GM19193 (cell line): ENCODE measurements around the gene ERBB2.

Experiments
- POLR2A ChIP-seq: IDR thresholded peaks from 4 replicates; pipeline ENCODE4 v1.6.1; 2011; ENCODE audit not compliant: insufficient read depth, insufficient read length; ENCODE audit errors: extremely low read depth

Gene ERBB2

DNA sequence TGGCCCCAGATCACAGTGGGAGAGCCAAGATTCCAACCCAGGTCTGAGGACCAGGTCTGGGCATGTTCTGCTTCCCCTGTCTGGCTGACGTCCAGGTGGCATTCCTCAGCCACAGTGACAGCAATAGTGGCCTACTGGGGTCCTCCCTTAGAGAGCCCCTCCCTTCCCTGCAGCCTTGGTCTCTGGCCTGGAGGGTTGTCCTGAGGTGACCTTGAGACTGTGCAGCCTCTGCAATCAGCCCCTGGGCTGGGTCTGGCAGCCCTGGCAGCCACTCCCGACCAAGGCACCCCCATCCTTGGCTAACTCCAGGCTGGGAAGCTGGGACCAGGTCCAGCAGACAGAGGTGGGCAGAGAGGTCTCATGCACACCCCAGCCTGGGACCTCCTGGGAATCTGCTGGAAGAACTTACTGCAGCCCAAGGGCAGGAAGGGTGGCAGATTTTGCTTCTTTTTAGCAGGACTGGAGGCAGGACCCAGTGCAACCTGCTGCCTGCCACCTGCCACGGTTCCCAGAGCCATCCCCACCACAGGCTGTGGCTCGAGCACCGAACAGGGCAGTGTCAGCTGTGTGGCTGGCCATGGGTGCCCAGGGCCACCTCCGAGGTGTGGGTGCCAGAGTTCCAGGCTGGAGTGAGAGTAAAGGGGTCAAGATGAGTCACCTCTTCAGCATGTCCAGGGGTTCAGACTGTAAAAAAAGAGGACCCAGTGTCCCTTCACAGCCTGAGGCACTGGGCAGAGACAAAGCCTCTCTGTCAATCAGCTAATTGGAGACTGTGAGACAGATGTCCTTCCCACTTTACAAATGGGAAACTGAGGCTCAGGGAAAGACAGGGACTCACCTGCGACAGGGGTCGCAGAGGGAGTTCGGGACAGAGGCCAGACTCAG, 50.5 kb downstream of the ERBB2 start:
- no peak for TF ChIP-seq POLR2A

DNA sequence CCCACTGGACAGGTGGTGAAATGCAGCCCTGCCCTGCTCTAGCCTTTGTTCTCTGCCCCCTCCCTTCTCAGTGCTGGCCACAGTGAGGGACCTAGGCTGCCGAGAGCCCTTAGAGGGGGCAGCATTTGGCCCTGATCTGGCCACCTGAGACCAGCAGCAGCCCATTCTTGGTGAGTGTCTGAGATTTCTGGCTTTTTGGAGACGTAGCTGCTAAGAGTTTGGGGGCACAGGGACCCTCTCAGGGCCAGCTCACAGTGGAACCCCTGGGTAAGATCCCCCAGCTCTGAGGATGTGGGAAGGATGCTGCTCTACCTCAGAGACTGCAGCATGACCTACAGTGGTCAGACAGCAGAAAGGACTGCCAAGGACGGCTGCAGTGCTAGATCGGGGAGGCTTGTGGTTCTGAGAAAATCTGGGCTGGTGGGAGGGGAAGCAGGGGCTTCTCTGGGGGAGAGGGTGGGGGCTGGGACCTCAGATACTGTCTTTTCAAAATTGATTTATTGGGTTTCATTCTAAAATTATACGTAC, 51.2 kb downstream of the ERBB2 start:
- TF ChIP-seq POLR2A, result no peak

DNA sequence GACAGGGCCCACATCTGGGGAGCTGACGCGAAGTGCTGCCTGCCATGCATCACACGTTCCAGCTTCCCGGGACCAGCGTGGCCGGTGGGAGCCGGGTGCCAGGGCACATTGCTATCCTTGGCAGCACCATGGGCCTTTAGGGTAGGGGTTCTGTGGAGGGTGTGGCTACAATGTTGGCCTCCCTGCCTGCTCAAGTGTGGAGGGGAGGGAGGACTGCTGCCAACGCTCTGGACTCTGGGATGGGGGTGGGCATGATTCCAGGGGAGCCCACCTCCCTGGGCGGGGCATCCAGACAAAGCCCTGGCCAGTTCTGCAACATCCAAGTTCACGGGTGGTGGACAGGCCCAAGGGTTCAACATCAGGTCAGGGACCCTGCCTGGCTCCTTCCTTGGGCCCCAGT, 51.8 kb downstream of the ERBB2 start:
- no peak for TF ChIP-seq POLR2A

- no peak for TF ChIP-seq POLR2A
These were observed 52.5 kb downstream of the ERBB2 start for GRCh38 chr17:39752241-39752881.

DNA sequence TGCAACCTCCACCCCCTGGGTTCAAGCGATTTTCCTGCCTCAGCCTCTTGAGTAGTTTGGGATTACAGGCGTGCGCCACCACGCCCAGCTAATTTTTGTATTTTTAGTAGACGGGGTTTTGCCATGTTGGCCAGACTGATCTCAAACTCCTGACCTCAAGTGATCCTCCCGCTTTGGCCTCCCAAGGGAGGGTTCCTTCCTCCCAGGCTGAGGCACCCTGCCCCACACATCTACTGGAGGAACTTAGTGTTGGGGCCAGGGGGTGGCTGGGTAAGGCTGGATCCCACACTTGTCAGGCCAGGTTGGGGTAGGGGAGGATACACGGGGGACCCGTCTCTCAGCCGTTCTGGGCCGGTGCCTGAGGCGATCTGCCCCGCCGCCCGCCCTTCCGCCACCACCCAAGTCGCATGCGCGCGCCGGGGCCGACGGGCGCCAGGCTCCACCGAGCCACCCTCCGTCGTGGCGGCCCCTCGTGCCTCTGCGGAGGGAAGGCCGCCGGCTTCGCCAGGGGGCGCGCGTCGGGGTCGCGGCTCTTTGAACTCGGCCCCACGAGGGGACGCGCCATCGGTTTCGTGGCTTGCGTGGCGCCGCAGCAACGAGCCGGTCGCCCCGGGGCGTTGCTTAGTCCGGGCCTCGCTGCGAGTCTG, 53.8 kb downstream of the ERBB2 start:
- peak; percentile 42 for TF ChIP-seq POLR2A

- peak; percentile 62 for TF ChIP-seq POLR2A
These were observed 54.5 kb downstream of the ERBB2 start for GRCh38 chr17:39754161-39754957.

GRCh38 chr17:39754958-39755553, 55.2 kb downstream of the ERBB2 start:
- no peak for TF ChIP-seq POLR2A

DNA sequence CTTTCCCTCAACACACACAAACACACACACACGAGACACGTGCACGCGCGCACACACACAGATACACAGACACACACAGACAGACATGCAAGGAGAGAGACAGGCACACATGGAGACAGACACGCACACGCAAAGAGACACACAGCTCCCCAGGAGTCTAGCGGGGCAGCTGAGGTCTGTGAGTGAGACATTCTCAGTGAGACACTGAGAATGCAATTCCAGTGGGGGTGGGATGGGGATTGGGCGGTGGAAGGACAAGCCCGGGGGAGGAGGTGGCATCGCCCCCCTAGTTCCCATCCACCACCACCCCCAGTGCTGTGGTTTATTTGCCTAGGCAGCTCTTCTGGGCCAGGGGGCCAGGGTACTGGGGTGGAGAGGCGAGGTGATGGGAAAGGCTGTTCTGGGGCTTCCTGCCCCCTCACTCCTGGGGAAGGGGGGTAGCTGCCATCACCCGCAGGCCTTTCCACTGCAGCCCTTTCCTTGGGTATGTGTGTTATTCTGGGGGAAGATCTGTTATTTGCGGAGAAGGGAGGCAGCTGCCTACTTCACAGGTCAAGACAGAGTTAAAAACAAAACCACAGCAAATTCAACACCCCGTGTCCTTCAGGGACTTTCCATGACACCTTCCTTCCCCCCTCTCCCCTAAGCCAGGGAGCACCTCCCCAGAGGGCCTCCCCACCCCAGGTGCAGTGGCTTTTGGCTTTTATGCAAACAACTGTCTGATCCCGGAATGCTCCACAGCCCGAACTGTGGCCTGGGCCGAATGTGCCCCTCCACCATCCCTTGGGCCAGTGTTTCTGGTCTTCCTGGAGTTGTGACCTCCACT, 55.9 kb downstream of the ERBB2 start:
- peak; percentile 61 for TF ChIP-seq POLR2A

GRCh38 chr17:39756380-39757079, 56.7 kb downstream of the ERBB2 start:
- TF ChIP-seq POLR2A, result no peak

DNA sequence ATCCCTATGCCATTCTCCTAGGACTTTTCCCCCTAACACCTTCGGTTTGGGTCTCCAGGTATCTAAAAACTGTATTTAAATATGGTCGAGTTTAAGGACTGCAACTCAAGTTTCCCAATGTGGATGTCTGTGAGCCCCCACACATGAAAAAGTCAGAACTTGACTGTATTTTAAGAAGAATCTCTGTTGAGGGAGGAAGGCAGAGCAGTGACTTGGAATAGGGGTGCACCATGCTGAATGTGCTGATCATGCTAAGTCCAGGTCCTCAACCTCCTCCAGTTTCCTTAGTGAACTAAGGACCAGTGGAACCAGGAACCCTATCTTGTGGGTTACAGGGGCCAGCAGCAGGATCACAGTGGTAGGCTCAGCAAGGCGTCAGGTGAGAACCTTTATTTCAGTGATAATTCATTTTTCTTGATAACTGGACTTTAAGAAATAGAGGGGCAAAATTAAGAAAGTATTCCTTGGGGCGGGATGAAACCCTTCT, 57.4 kb downstream of the ERBB2 start:
- no peak for TF ChIP-seq POLR2A

GRCh38 chr17:39757931-39758873, 58.3 kb downstream of the ERBB2 start:
- no peak for TF ChIP-seq POLR2A

- peak; percentile 36 for TF ChIP-seq POLR2A
These were observed 59.3 kb downstream of the ERBB2 start for GRCh38 chr17:39759204-39759603.

GRCh38 chr17:39761861-39762496, 62.1 kb downstream of the ERBB2 start:
- TF ChIP-seq POLR2A, result no peak
